Tongue (tissue), 2 donors: ENCODE data around the gene IKZF1. TPM values are rescaled to one million over a fixed set of nuclear protein-coding genes. Genes with fewer than 3 reads are reported as not detected.

Source experiments
- DNase-seq: peaks from one replicate; pipeline ENCODE4 v3.0.0-alpha.2; 2015
- total RNA-seq: library from RNA; depleted of rRNA; stranded (reverse); fragments of >200 nt; gene quantifications from one replicate; pipeline ENCODE4 v1.2.3, GENCODE V29; 2014

The IKZF1 gene
- total RNA-seq, 1 donor from 2014 or later: 6.1 TPM

DNA sequence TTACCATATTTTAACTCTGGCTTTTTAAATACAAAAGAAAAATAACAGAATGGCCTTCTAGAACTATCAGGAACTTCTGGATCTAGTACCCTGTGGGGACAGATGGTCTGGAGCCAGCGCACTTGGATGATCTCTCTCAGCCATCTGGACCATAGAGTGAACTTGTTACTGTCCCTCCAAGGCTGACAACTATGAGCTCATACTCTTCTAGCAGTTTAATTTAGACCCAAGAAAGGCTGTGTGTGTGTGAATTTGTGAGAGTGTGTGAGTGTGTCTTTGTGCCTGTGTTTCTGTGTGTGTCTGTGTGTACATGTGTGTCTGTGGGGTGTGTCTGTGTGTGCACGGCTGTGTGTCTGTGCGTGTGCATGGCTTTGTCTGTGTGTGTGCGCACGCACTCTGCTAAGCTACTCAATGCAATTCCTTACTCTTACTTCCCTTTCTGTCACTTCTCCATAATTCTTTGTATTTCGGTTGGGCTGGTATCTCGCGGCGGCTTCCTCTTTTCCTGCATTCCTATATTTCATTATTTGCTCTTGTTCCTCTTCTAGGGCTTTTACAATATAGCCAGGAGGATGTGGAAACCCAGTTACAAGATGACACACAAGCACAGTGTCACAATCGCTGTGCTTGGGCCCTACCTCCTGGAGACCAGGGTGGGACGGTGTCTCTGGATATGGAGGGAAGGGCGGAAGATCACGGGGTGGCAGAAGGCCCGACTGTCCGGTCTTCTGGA lies 51.9 kb downstream of the IKZF1 start:
- DNase-seq: no peak

DNA sequence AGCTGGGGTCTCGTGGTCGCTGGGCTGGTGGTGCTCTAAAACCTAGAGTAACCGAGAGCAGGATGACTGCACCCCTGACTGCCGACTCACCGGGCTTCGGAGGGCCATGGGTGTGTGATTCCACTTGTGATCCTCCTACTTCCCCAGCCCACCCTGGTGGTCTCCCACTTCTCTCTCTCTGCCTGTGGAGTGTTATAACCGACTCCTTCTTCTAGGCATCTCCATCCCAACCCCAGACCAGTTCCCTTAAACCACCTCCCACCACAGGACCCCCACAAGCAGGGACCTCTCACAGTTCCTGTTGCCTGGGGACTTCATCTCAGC lies 52.4 kb downstream of the IKZF1 start:
- no peak for DNase-seq

DNA sequence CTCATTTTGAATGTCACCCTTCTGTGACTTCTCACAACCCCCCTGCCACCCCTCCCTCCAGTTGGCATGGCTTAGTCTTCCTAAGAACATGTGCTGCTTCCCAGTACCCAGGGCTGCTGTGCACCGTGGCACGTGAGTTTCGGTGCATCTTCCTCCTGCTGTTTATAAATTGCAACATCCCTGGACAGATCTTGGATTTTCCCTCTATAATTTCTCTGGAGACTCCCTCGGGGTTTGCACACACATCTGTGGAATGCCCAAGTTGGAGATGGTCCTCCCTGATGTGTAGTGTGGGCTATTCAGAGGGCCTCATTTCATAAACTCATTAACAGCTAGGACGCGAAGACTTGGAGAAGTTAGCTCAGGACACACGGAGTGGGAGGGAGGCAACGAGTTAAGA lies 52.9 kb downstream of the IKZF1 start:
- no peak for DNase-seq

DNA sequence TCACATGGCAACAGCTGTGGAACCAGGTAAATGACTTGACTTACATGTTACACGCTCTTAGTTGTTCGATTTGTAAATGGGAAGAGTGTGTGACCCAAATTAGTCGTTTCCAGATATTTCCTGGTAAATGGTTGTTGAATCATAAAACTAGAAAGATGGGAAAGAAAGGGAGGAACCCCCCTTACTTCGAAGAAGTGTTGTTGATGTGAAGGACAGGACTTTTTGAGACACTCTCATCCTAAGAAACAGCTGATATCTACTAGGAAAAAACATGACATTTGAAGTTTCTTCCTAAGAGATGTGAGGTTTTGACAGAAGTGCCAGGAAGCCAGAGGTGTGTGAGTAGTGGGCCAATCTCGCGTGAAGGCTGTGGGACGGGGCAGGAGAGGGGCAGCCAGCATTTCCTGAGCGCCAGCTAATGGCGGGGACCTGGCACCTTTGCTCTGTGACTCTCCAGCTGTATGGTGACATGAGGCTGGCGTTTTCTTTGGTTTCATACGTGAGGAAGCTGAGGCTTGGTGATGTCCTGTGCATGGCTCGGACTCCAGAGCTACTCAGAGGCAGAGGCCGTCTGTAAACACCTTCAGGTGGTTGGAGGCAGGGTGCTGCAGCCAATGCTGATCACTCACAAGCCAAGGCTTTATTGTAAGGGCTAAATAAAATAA lies 53.7 kb downstream of the IKZF1 start:
- no peak for DNase-seq

DNA sequence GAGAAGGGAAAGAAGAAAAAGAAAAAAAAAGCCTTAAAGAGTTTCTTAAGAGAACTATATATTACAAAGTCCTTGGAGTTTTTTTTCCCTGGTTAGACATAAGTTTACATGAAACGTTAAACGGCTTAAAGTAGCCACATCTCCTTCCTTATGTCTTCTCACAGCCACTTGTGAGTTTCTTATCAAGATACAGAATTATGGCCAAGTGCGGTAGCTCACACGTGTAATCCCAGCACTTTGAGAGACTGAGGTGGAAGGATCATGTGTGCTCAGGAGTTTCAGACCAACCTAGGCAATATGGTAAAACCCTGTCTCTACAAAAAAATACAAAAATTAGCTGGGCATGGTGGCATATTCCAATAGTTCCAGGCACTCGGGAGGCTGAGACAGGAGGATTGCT lies 54.3 kb downstream of the IKZF1 start:
- no peak for DNase-seq

DNA sequence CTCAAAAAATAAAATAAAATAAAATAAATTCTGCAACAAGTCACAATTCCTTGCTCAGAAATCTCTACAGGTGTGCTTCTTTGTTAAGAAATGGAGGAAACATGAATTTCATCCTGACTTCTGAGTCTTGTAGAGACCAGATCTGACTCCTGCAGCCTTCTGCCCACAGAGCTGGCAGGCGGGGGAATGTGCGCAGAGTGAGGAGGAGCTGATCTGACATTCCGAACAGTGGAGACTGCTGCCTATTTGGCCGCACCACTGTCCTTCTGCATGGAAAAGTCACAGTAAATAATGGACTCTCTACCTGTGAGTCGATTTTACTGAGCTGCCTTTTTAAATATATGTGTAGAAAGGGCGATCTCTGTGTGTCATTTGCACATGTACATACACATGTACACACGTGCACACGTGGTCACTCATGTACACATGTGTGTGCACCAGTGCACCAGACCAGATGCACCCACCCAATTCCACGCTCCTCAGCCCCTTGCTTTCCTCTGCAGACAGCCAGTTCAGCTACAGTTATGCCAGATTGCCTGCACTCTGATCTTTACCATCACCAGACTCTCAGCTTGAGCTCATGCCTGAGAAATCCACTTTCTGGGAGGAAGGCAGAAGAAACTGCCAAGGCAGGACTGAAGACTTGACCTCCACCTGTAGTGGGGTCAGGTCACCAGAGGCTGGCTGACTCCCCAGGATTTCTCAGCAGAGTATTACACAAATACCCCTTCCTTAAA lies 54.9 kb downstream of the IKZF1 start:
- DNase-seq: no peak

DNA sequence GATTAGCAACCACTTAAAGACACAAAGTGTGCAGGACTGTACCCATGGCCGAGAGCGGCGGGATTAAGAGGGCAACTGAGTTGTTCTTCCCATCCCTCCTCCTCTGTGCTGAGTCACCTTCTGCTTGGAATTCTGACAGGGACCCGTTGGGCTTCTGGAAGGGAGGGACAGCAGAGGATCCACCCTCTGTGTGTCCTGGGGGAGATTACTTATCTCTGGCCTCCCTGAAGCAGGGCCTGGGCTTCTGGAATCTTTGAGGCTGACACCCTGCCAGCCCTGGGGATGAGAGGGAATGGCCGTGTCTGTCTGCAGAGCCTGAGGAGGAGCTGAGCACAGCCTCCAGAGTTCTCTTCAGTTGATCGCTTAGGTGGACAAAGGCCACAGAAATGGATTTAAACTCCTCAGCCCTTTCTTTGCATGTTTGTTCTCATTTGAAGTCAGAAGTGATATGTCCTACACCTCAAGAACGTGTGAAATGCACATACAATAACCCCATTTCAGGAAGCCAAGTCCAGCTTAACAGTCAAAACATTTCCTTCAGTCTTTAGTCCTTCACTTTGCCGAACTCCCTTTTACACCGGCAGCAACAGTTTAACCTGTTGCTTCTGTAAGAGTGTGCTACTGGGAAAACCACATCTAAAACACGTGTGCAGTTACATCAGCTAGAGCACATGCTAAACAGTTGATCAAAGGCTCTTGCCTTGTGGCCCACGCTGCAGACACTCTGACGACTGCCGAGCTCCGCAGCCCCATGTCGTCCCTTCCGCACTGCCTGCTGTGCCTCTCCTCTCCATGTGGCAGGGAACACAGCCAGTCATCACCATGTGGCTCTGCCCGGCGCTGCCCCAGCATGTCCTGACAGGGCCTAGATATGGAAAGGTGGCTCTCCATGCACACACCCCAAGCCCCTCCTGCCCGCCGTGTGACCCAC lies 55.7 kb downstream of the IKZF1 start:
- DNase-seq: no peak

DNA sequence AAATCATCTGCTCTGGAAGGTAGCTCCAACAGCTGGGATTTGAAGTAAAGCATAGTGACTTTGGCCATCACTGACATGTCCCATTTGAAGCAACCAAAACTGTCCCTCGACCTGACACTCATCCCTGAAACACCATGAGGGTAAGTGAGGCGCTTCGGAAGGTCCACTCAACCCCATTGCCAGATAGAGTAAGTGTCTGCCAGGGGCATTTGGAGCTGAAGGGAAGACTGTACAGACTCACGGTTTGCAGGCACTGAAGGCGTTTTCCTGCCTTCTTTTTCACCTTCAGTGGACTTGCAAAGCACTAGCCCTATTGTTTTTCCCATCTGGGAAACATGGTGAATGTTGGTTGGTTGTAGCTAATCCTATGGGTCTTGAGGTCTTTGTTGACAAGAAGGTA lies 57.6 kb downstream of the IKZF1 start:
- no peak for DNase-seq

DNA sequence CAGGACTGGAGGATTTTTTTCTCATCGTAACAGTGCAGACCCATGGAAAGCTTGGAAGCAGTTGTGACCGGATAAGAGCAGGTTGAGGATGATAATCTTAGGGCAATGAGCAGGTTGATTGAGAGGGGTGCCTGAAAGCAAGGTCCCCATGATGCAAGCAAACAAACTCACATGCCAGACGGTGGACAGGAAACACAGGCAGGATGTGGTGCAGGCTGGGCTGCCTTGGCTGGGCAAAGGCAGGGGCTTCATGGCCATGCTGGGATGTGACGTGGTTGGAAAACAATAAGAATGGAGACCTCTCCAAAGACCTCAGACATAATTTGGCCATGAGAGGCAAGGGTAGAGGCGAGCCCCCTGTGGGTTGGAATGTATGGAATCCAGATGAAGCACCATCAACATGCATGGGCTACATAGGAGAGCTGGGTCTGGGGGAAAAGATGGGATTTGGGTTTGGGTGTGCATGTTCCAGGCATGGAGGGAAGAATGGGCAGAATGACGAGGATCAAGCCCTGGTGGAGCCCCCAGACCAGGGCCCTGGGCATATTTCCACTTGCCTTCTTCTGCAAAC lies 58.3 kb downstream of the IKZF1 start:
- no peak for DNase-seq

DNA sequence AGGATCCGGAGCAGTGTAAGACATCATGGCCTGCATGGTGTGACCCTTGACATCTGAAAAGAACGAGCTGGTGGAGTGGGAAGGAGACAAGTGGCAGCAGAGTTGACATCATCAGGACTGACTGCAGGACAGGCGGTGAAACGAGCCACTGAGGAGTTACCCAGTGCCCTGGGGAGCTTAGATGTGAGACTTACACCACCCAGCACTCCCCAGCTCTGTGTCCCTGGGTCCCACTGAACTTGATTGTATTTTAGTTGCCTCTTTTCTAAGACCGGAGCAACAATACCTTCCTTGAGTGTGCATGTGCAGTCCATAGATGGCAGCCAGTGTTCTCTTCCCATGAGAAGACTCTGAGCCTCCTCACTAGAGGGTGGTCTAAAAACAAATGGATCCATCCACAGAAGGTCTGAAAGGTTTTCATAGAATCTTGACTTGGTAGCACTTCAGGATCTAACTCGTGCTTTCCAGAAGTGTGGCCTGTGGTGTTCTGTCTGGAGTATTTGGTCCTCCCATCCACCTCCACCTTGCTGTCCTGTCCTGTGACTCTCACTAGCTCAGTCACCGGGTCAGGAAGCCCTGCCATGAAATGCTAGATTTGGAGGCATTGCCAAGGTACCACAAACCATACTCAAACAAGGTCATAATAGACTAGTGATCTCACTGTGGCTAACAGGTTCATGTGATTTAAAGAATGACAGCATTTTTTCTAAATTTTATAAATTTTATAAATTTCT lies 59.0 kb downstream of the IKZF1 start:
- no peak for DNase-seq

DNA sequence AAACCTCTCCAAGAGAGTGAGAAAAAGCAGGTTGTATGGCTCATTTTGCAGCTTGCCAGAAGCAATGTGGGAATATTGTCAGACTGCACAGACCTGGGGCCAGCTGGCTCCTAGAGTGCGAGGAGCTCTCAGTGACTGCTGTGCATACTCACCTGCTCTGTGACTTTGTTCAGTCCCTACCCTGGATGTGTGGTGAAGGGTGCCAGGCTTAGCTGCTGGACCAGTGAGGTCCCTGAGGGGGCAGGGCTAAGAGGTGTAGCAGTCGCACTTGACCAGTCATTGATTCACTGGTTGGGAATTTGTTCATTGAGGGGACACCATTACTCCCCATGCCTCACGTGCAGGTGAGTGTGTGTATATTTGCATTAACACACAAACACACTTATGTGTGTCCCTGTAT lies 60.1 kb downstream of the IKZF1 start:
- DNase-seq: no peak

DNA sequence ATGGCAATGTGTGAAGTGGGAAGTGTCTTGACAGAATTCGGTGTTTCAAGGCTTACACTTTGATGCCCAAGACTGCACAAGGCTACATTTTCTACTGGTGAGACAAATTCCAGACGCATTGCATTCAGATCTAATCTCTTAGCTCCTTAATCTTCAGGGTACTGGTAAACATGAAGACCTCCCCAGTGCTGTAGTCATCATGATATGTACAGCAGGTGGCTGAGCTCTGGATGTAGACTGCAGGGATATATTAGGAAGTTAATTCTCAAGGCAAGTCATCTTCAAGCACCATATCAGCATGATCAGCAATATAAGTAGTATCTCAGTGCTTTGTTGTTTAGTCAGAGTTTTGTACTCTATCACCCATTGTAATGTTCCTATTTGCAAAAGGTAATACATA lies 61.8 kb downstream of the IKZF1 start:
- DNase-seq: no peak

DNA sequence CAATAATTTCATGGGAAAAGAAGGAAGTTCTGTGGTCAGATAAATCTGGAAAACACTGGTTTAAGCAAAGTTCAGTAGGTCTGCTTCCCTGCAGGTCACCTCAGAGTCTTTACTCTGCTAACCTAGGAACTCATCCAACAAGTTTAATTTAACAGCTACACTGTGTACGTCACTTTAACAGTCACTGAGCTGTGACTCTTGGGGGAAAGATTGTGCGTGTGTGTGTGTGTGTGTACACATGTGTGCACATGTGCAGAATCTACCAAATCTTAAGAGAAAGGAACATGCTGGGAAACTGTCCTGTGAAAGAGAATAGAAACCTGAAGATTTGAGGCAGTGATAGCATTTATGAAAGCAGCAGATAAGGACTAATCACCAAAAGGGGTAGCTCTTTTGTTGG lies 62.6 kb downstream of the IKZF1 start:
- DNase-seq: no peak

DNA sequence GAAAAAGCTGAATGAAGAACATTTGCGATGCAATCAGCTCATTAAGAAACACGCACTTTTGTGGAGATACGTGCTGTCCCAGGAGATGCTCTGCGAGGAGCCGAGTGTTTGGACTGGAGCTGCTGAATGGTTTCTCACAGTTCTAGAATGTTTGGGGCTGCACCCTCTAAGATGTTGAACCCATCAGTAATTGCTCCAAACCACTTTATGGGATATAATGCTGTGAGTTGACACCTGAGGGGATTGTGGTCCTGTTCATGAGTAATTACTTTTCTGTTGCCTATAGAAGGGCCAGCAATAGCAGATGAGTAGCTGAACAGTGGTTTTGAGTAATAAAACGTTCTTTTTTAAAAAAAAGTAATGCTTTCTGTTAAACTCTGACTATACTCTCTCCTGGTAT lies 63.1 kb downstream of the IKZF1 start:
- DNase-seq: no peak

DNA sequence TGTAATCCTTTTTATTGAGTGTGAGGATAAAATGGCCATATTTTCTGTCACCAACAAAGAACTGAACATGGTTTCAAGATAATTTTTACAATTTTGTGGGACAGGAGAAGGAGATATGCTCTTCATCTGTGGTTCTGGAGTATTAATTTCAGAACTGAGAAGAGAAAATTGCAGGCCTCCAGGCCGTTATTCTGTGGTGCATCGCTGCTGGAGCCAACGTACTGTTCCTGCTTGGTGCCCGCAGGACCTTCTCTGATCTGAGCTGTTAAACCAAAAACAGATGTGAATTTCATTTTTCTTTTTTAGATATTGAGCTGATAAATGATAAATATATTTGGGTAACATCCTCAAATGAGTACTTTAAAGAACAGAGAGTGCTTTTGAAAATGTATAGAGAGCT lies 63.9 kb downstream of the IKZF1 start:
- DNase-seq: no peak

DNA sequence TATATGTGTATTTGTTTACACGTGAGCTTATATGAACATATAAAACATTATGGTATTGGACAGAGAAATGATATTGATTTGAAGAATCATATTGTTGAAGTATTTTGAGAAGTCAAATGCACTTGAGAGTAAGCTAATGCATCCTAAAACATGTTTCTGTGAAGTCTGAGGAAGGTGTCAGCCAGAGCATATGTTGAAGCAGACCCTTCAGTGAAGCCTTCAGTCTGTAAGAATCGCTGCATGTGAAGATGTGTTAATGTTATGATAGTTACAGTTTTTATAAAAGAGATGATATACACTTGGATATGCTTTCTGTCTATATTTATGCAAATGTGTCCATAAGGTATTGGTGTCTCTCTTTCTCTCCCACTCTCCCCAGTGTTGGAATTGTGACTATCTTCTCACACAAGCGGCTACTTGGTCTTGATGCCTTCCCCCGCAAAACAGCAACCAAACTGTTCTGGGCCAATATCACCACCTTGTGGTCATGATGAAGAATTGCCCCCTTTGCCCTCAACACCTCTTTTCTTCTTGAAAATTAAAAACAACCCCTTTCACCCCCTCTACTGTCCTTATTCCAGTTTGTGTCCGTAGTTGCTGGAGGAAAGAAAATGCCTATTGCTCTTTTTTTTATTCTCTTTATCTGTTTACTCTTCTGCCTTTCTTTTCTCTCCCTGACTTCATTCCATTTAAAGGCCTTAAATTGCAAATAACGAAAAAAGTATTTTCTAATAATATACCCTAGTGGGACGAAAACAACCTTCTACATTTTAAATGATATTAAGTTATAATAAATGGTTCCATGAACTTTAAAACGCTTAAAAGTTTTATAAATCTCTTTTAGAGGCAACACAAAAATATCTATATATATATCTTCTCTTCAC lies 64.9 kb downstream of the IKZF1 start:
- no peak for DNase-seq

DNA sequence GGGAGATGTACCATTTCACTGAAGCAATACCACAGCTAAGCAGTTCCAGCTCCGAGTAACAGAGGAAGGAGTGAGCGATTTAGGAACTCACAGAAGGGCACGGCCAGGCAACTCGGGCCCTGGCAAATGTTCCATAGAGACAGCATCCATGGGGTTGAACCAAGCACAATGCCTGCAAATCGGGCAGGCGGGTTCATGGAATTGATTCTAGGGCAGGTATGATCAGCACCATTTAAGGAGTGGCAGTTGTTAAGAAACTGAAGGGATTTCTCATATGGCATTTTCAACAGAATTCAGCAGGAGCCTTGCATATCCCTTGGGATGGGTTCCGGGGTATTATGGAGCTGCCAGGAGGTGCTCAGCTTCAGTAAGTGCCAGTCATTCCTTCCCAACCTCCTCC lies 66.4 kb downstream of the IKZF1 start:
- DNase-seq: no peak

DNA sequence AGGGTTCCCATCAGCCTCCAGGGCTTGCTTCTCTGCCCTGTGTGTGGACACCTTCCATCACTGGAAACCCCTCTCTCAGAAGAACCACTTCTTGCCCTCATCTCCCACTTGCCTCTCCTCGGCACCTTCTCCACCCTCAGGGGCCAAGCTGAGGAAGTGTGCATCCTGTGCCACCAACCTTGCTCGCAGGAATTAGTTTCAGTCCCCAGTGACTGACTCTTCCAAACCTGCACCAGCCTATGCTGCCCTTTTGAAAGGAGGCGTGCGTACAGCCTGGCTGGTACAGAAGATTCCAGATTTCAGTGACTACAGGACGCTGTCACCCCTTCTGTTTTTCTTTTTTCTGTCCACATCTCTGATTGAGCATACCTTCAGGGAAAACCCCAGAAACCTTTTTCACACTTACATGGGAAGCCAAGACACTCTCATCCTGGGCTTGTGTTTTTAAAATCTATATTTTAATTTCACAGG lies 67.1 kb downstream of the IKZF1 start:
- no peak for DNase-seq

DNA sequence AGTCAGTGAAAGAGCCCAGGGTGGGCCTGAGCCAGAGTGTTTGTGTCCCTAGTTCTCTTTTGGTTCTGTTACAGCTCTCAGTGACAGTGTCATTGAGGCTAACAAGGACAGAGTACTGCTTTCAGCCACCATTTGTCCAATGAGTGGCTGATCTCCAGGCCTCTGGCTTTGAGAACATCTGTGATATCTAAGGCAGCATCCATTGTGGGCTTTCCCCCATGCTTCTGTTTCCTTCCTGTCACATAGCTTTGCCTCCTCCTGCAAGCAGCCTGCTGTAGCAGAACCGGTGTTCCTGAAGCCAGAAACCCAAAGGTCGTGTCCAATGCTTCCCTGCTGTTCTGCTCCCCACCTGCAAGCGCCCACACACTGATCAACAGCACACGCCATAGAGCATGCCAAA lies 68.4 kb downstream of the IKZF1 start:
- no peak for DNase-seq
